ENCODE measurements around the gene C2CD4A.
A peak's percentile ranks its signal among the peaks of the same experiment; 100 is the strongest.

DNA sequence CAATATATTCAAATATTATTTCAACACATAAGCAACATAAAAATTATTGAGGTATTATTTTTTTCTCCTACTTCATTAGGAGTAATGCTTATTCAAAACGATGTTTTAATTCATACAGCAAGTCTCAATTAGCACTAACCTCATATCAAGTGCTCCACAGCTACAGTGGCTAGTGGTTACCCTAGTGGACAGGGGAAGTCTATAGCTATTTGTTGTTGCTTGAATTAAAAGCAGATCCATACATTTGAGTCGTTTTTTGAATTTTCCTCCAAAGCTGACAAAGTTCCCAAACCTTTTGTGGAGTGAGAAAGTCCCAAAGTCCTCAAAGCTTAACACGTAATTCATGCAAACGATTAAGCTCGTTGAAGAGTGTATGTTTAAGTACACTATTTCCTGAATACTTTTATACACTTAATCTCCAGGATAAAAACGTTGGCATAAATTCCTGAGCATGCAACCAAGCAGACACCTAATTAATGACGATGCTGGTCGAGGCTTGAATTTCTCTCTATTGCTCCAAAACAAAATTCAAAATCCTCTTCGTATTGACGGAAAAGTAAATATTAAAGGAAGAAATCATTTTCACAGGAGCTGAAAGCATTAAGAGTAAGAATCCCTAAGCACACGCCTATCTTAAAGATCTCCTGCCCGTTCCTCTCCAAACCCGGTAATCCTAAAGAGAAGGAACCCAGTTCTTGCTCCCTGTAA is 7.5 kb upstream of the C2CD4A start:
- TF ChIP-seq CTCF (IDR thresholded peaks at IDR 0.05) = peak in 1 of 6 experiments; percentile 14
- TF ChIP-seq POLR2A (IDR thresholded peaks at IDR 0.05) = no peak

All from esophagus squamous epithelium (tissue), 4 donors.